ENCODE results near the gene SPP1. TPM values are rescaled to one million over a fixed set of nuclear protein-coding genes. Genes with fewer than 3 reads are reported as not detected.

The SPP1 gene
- total RNA-seq, 1 donor from 2014 or later: 0.54 TPM

DNA sequence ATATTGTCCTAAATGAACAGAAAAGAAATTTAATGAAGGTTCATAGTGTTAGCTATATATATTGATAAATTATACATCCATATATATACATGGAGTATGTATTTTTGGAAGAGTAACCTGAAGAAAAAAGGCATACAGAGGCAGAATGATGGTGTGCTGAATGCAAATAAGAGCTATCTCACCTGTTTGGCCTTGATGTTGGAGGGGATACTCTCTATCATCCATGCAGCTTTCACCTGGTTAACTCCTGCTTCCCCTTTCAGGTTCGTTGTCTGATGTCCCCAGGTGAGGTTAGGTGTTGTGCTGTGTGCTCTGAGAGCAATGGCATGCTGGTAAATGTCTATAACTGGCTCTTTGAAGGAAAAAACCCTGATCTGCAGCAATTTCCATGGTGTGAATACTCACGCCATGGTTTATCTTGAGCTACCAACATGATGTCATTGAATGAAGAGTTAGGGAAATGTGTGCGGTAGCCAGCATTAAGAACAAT is 31.8 kb upstream of the SPP1 start:
- Mint-ChIP-seq H3K27ac (no peak overlapping the region), H3K36me3 (ENCODE audit: low read depth) (no peaks in the 10 kb centered on the region), H3K4me3 (no peak overlapping the region), H3K27me3 (peaks cover 17% of the 10 kb centered on the region), H3K4me1 (no peaks in the 10 kb centered on the region), H3K9me3 (no peaks in the 10 kb centered on the region)
- no peak for DNase-seq
- intact Hi-C loops (cut with micrococcal nuclease): no loop called here

DNA sequence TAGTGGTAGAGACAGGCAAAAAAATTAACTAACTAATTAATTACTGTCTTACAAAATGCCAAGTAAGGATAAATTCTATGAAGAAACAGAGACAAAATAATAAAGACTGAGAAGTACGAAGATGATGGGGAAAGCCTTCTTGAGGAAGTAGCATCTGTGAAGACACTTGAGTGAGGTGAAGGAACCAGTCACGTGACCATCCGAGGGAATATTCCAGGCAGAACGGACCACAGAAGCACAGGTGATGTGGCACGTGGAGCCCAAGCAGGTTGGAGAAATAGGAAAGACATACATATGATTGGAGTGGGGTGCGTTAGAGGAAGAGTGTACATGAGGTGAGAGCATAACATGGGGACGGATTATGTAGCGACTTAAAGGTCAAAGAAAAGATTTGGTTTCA is 30.5 kb upstream of the SPP1 start:
- Mint-ChIP-seq H3K9me3 (no peaks in the 10 kb centered on the region), H3K4me1 (no peaks in the 10 kb centered on the region), H3K36me3 (ENCODE audit: low read depth) (no peaks in the 10 kb centered on the region), H3K27me3 (peaks cover 15% of the 10 kb centered on the region), H3K27ac (no peak overlapping the region), H3K4me3 (no peak overlapping the region)
- intact Hi-C loops (cut with micrococcal nuclease): no loop called here
- DNase-seq: no peak

GRCh38 chr4:87946766-87947165 is 28.7 kb upstream of the SPP1 start:
- no peaks in the 10 kb centered on the region for H3K4me1 Mint-ChIP-seq
- intact Hi-C loops (cut with micrococcal nuclease): no loop called here
- H3K36me3 Mint-ChIP-seq (ENCODE audit: low read depth): no peaks in the 10 kb centered on the region
- no peak overlapping the region for H3K27ac Mint-ChIP-seq
- no peaks in the 10 kb centered on the region for H3K9me3 Mint-ChIP-seq
- H3K4me3 Mint-ChIP-seq: no peak overlapping the region
- DNase-seq: no peak
- peaks cover 10% of the 10 kb centered on the region for H3K27me3 Mint-ChIP-seq

DNA sequence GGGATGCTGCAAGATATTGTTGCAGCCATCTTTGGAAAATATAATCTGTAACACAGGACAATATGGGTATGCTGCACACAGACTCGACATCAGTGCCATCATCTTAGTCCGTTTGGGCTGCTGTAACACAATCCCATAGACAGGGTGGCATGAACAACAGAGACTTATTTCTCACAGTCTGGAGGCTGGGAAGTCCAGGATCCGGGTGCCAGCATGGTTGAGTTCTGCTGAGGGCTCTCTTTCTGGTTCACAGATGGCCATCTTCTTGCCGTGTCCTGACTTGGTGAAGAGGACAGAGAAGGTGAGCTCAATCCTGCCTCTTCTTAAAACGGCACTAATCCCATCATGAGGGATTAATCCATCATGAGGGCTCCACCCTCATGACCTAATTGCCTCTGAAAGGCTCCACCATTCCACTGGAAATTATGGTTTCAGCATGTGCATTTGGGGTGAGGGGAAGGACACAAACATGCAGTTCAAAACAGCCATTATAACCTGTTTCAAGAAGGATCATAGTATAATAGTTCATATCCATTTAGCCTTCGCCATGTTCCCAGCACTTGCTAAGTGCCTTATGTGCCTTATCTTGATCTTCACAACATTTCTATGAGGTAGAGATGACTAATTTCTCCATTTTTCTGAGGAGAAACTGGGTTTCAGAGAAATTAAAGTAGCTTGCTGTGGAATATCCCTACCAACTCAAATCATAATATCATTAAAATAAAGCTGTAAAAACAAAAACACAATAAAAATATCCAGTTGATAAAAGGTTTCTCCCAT is 27.9 kb upstream of the SPP1 start:
- H3K27me3 Mint-ChIP-seq: peaks cover 10% of the 10 kb centered on the region
- no peaks in the 10 kb centered on the region for H3K36me3 Mint-ChIP-seq (ENCODE audit: low read depth)
- intact Hi-C loops (cut with micrococcal nuclease): no loop called here
- no peak overlapping the region for H3K4me3 Mint-ChIP-seq
- H3K9me3 Mint-ChIP-seq: no peaks in the 10 kb centered on the region
- no peak for DNase-seq
- H3K4me1 Mint-ChIP-seq: no peaks in the 10 kb centered on the region
- H3K27ac Mint-ChIP-seq: no peak overlapping the region

DNA sequence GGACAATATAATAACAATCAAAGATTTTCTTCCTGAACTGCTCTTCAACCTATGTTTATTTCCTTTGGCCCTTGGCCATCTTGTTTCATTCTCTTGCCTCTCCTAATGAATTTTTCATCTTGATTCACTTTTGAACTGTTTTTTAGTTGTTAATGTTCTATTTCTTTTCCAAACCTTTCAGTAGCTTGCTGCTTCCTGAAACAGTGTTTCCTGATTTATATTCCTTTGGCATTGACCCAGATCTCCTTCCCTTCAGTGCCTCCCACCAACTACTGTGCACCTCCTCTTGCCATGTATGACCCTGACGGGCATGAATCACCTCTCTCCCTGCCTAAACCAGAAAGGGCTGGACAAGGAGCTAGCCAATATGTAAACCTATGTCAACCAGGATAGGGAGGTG is 25.6 kb upstream of the SPP1 start:
- intact Hi-C loops (cut with micrococcal nuclease): no loop called here
- no peak overlapping the region for H3K4me3 Mint-ChIP-seq
- H3K27ac Mint-ChIP-seq: no peak overlapping the region
- no peaks in the 10 kb centered on the region for H3K9me3 Mint-ChIP-seq
- no peak for DNase-seq
- H3K4me1 Mint-ChIP-seq: no peaks in the 10 kb centered on the region
- no peaks in the 10 kb centered on the region for H3K36me3 Mint-ChIP-seq (ENCODE audit: low read depth)
- peaks cover 8% of the 10 kb centered on the region for H3K27me3 Mint-ChIP-seq

- Mint-ChIP-seq H3K4me1 (no peaks in the 10 kb centered on the region), H3K27ac (no peak overlapping the region), H3K4me3 (no peak overlapping the region), H3K36me3 (ENCODE audit: low read depth) (no peaks in the 10 kb centered on the region), H3K27me3 (peaks cover 11% of the 10 kb centered on the region), H3K9me3 (no peaks in the 10 kb centered on the region)
- intact Hi-C loops (cut with micrococcal nuclease): no loop called here
- no peak for DNase-seq
Observed at GRCh38 chr4:87950493-87950892, 25.0 kb upstream of the SPP1 start.

DNA sequence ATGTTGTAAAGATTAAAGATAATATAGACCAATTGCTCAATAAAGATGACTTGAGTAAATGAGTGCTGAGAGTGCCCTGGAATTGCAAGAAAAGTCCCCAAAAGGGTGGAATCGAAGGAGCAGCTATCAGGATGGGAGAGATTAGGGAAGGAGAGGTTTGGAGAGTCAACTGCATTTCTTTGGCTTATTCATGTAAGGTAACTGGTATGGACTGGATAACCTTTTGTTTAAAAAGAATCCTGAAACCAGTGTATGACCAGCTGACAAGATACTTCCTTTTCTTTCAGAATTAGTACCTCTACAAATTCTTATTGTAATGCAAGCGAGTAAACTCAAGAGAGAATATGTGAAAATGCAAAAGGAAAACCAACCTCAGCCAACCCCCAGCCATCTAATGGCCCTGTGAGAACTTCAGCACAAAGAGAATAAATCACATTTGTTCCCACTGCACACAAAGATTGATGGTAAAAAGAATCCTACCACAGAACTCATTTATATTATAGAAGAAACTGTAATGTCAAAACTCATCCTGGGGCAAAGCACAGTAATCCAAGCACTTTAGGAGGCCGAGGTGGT is 24.5 kb upstream of the SPP1 start:
- no peak overlapping the region for H3K27ac Mint-ChIP-seq
- intact Hi-C loops (cut with micrococcal nuclease): no loop called here
- H3K27me3 Mint-ChIP-seq: peaks cover 13% of the 10 kb centered on the region
- H3K4me1 Mint-ChIP-seq: no peaks in the 10 kb centered on the region
- no peak for DNase-seq
- no peak overlapping the region for H3K4me3 Mint-ChIP-seq
- no peaks in the 10 kb centered on the region for H3K9me3 Mint-ChIP-seq
- H3K36me3 Mint-ChIP-seq (ENCODE audit: low read depth): no peaks in the 10 kb centered on the region

GRCh38 chr4:87953826-87954225 is 21.7 kb upstream of the SPP1 start:
- Mint-ChIP-seq H3K4me1 (no peaks in the 10 kb centered on the region), H3K4me3 (no peak overlapping the region), H3K27ac (no peak overlapping the region), H3K36me3 (ENCODE audit: low read depth) (no peaks in the 10 kb centered on the region), H3K9me3 (no peaks in the 10 kb centered on the region), H3K27me3 (peaks cover 10% of the 10 kb centered on the region)
- no peak for DNase-seq
- intact Hi-C loops (cut with micrococcal nuclease): no loop called here

- H3K4me1 Mint-ChIP-seq: no peaks in the 10 kb centered on the region
- H3K9me3 Mint-ChIP-seq: no peaks in the 10 kb centered on the region
- no peak for DNase-seq
- H3K27ac Mint-ChIP-seq: no peak overlapping the region
- H3K4me3 Mint-ChIP-seq: no peak overlapping the region
- H3K36me3 Mint-ChIP-seq (ENCODE audit: low read depth): no peaks in the 10 kb centered on the region
- intact Hi-C loops (cut with micrococcal nuclease): no loop called here
- peaks cover 11% of the 10 kb centered on the region for H3K27me3 Mint-ChIP-seq
Observed at GRCh38 chr4:87956501-87956900, 19.0 kb upstream of the SPP1 start.

GRCh38 chr4:87957061-87957460 is 18.5 kb upstream of the SPP1 start:
- Mint-ChIP-seq H3K9me3 (no peaks in the 10 kb centered on the region), H3K36me3 (ENCODE audit: low read depth) (no peaks in the 10 kb centered on the region), H3K27ac (no peak overlapping the region), H3K4me1 (no peaks in the 10 kb centered on the region), H3K27me3 (peaks cover 11% of the 10 kb centered on the region), H3K4me3 (no peak overlapping the region)
- no peak for DNase-seq
- intact Hi-C loops (cut with micrococcal nuclease): no loop called here

GRCh38 chr4:87961993-87962392 is 13.5 kb upstream of the SPP1 start:
- Mint-ChIP-seq H3K4me1 (no peaks in the 10 kb centered on the region), H3K9me3 (no peaks in the 10 kb centered on the region), H3K27ac (no peak overlapping the region), H3K4me3 (no peak overlapping the region), H3K36me3 (ENCODE audit: low read depth) (no peaks in the 10 kb centered on the region), H3K27me3 (peaks cover 13% of the 10 kb centered on the region)
- DNase-seq: no peak
- intact Hi-C loops (cut with micrococcal nuclease): no loop called here

DNA sequence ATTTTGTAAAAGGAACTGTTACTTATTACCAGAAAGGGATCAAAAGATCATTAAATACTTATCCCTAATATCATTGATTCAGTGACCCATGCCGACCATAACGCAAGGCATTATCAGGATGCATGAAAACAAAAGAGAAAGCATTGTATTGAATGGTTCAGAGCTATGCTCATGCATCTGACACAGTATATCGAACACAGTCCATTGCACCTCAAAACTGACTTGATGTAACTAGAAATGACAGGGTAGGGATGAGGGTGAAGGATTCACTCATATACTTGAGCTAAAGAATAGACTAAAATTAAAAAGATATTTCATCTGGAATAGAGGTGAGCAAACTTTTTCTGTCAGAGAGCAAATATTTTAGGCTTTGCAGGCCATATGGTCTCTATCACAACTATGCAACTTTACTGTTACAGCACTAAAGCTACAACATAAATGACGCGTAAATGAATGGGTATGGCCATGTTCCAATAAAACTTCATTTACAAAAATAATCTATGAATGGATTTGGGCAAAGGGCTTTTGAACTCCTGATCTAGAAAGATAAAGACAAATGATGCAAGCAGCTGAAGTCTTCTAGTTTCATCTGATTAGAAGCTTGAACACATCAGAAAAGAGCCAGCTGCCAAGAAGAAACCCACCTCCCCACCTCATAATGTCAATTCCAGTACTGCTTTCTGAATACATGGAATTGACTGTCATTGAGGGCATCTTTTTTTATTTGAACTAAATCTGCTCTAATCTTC is 12.9 kb upstream of the SPP1 start:
- intact Hi-C loops (cut with micrococcal nuclease): no loop called here
- H3K27me3 Mint-ChIP-seq: peaks cover 13% of the 10 kb centered on the region
- no peaks in the 10 kb centered on the region for H3K36me3 Mint-ChIP-seq (ENCODE audit: low read depth)
- no peak overlapping the region for H3K27ac Mint-ChIP-seq
- no peak overlapping the region for H3K4me3 Mint-ChIP-seq
- H3K4me1 Mint-ChIP-seq: no peaks in the 10 kb centered on the region
- no peaks in the 10 kb centered on the region for H3K9me3 Mint-ChIP-seq
- DNase-seq: no peak

- no peak overlapping the region for H3K27ac Mint-ChIP-seq
- H3K4me1 Mint-ChIP-seq: no peaks in the 10 kb centered on the region
- intact Hi-C loops (cut with micrococcal nuclease): no loop called here
- no peaks in the 10 kb centered on the region for H3K9me3 Mint-ChIP-seq
- no peak overlapping the region for H3K4me3 Mint-ChIP-seq
- H3K27me3 Mint-ChIP-seq: peaks cover 25% of the 10 kb centered on the region
- H3K36me3 Mint-ChIP-seq (ENCODE audit: low read depth): no peaks in the 10 kb centered on the region
- no peak for DNase-seq
Observed at GRCh38 chr4:87965501-87965975, 10.0 kb upstream of the SPP1 start.

DNA sequence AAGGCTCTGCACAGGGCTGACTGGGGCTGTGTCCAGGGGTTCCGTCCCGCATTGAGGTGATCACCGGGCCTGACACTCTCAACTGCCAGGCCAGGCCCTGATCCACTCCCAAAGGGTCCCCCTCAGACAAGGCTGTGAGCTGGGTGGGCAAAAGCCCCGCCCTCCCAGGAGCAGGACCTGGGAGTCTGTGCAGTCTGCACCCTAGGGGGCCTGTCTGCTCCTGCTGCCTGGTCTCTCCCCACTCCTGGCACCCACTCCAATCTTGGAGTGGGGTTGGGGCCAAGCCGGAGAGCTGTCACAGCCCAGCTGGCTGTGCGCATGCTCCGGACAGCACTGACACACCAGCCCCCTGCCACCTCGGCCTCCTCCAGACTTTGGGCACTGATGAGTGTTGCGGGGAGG is 9.4 kb upstream of the SPP1 start:
- no peak for DNase-seq
- Mint-ChIP-seq H3K4me3 (no peak overlapping the region), H3K27me3 (peaks cover 26% of the 10 kb centered on the region), H3K36me3 (ENCODE audit: low read depth) (no peaks in the 10 kb centered on the region), H3K4me1 (no peaks in the 10 kb centered on the region), H3K9me3 (no peaks in the 10 kb centered on the region), H3K27ac (no peak overlapping the region)
- intact Hi-C loops (cut with micrococcal nuclease): no loop called here

Measured in activated CD4-positive, alpha-beta T cell treated with anti-CD3 and anti-CD28 coated beads, Interleukin-2, amount 10 ng/mL, durations not matched to agents 24 days and 14 days (primary cell).